Esophagus muscularis mucosa (tissue), 4 donors: Measurements from ENCODE around the gene UFSP1. TPM values are rescaled to one million over a fixed set of nuclear protein-coding genes. Genes with fewer than 3 reads are reported as not detected.
"Not testable (repeated sequence)": the region's sequence is repeated elsewhere in the genome, so short reads cannot be mapped to it uniquely, and the experiment has no call there.

Experiments
- DNase-seq: peaks from one replicate; pipeline ENCODE4 v3.0.0-alpha.2; 2017; ENCODE audit errors: extremely low spot score
- H3K27ac ChIP-seq, 4 donors: fragments of 200-600 bp; sonication (generic); replicated peaks in 1 of 4; 1 replicate in 3 of 4; 2 replicates in 1 of 4; pipeline ENCODE4 v1.5.1; 2016 to 2019; ENCODE audit warnings: mild to moderate bottlenecking in 1 of 4
- H3K27me3 ChIP-seq, 4 donors: fragments of 200-600 bp; sonication (generic); one replicate each; pipeline versions ENCODE4 v1.5.1 to v1.6.0; 2016 to 2019
- H3K36me3 ChIP-seq, 4 donors: fragments of 200-600 bp; sonication (generic); one replicate each; pipeline ENCODE4 v1.5.1; 2016 to 2019
- H3K4me1 ChIP-seq, 4 donors: fragments of 200-600 bp; sonication (generic); one replicate each; pipeline ENCODE4 v1.5.1; 2016 to 2019
- H3K4me3 ChIP-seq, 4 donors: fragments of 200-600 bp; sonication (generic); 1 replicate in 2 of 4; 2 replicates in 2 of 4; pipeline ENCODE4 v1.5.1; 2016 to 2019; ENCODE audit warnings: mild to moderate bottlenecking in 4 of 4, moderate library complexity in 1 of 4
- H3K9me3 ChIP-seq, 4 donors: fragments of 200-600 bp; sonication (generic); 1 replicate in 3 of 4; 2 replicates in 1 of 4; pipeline ENCODE4 v1.5.1; 2016 to 2019
- EP300 ChIP-seq: sonication (generic); formaldehyde crosslinking; IDR thresholded peaks from one replicate; pipeline ENCODE4 v1.6.1; 2017; ENCODE audit warnings: antibody characterized with exemption
- POLR2A ChIP-seq: fragments of 450-650 bp; IDR thresholded peaks from one replicate; pipeline ENCODE4 v1.6.1; 2017; ENCODE audit warnings: antibody characterized with exemption, moderate library complexity, mild to moderate bottlenecking, low read depth
- POLR2AphosphoS5 ChIP-seq, 2 donors: sonication (generic); formaldehyde crosslinking; IDR thresholded peaks; one replicate each; pipeline ENCODE4 v1.6.1; 2017; ENCODE audit warnings: antibody characterized with exemption in 2 of 2
- WGBS: methylation state at CpG from one replicate; pipeline ENCODE4 v1.1.5; 2018; 5-methylcytosine and 5-hydroxymethylcytosine counted together
- intact Hi-C: fragments of 100-400 bp; cut with DNase I; formaldehyde crosslinking; loops from one replicate; pipeline ENCODE4 v1.15.1; 2023
- total RNA-seq, 4 donors: library from RNA; depleted of rRNA; stranded (reverse); fragments of >200 nt; gene quantifications; one replicate each; pipeline versions ENCODE4 v1.1.0 to v1.2.1, GENCODE V29; 2016
- TF ChIP-seq, protein P1 (sequence below), 3 experiments: fragments of 200-600 bp in 2 of 3; fragments of 450-650 bp in 1 of 3; sonication (generic) in 2 of 3; IDR thresholded peaks; one replicate each; pipeline ENCODE4 v1.5.1; 2017 to 2019; ENCODE audit warnings: antibody characterized with exemption in 3 of 3, mild to moderate bottlenecking in 2 of 3, moderate library complexity in 1 of 3

Gene UFSP1
- total RNA-seq, 4 donors from 2014 or later, result 2.1 to 8.7 (median 5.7) TPM

DNA sequence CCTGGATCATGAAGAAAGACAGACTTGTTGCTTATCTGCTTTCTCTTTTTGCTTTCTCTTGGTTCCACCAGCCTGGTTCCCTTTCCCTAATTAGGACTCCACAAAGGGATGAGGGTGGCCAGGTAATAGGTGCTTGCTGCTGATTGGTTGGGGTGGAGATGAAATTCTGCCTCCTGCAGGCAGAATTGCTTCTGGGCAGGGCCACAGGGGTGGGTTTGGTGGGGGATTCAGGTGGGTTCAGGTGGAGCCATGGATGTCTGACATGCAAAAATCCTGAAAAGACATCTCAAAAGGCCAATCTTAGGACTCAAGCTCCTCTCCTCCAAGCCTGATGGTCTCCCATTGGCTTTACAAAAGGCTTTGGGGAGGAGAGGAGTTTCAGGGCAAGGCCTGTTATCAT lies 31.5 kb upstream of the UFSP1 start:
- TF ChIP-seq POLR2A, result no peak
- no peak for TF ChIP-seq EP300
- TF ChIP-seq, protein P1, sequence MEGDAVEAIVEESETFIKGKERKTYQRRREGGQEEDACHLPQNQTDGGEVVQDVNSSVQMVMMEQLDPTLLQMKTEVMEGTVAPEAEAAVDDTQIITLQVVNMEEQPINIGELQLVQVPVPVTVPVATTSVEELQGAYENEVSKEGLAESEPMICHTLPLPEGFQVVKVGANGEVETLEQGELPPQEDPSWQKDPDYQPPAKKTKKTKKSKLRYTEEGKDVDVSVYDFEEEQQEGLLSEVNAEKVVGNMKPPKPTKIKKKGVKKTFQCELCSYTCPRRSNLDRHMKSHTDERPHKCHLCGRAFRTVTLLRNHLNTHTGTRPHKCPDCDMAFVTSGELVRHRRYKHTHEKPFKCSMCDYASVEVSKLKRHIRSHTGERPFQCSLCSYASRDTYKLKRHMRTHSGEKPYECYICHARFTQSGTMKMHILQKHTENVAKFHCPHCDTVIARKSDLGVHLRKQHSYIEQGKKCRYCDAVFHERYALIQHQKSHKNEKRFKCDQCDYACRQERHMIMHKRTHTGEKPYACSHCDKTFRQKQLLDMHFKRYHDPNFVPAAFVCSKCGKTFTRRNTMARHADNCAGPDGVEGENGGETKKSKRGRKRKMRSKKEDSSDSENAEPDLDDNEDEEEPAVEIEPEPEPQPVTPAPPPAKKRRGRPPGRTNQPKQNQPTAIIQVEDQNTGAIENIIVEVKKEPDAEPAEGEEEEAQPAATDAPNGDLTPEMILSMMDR (IDR thresholded peaks at IDR 0.05), result no peak
- TF ChIP-seq POLR2AphosphoS5 (IDR thresholded peaks at IDR 0.05), result no peak
- Histone ChIP-seq H3K4me3 (no peak overlapping the region), H3K36me3 (no peaks in the 10 kb centered on the region), H3K9me3 (no peaks in the 10 kb centered on the region), H3K27ac (no peak overlapping the region), H3K27me3 (peaks cover 0 to 9% (median 2%) of the 10 kb centered on the region in 4 donors), H3K4me1 (peaks cover 0 to 5% (median 0%) of the 10 kb centered on the region in 4 donors)
- intact Hi-C loops, result no loop called here
- no peak for DNase-seq

DNA sequence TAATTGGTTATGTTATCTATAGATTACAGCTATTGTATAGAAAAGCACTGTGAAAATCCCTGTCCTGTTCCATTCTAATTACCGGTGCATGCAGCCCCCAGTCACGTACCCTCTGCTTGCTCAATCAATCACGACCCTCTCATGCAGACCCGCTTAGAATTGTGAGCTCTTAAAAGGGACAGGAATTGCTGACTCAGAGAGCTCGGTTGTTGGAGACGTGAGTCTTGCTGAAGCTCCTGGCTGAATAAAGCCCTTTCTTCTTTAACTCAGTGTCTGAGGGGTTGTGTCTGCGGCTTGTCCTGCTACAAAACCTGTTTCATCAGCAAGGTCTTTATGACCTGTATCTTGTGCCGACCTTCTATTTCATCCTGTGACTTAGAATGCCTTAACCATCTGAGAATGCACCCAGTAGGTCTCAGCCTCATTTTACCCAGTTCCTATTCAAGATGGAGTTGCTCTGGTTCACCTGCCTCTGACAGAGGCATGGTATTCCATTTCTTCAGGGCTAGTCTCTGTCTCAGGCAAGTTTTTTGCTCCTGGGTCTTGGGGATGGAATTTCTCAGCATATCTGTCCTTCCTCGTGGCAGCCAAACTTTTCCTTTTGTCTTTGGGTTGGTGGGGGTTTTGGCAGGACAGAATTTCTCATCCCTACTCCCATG lies 30.4 kb upstream of the UFSP1 start:
- H3K9me3 ChIP-seq, H3K4me3 ChIP-seq, H3K4me1 ChIP-seq, DNase-seq, intact Hi-C loops, H3K36me3 ChIP-seq, H3K27ac ChIP-seq, H3K27me3 ChIP-seq: not testable (repeated sequence)
- WGBS, result 78% methylated on average over 9 of the region's 9 CpGs

DNA sequence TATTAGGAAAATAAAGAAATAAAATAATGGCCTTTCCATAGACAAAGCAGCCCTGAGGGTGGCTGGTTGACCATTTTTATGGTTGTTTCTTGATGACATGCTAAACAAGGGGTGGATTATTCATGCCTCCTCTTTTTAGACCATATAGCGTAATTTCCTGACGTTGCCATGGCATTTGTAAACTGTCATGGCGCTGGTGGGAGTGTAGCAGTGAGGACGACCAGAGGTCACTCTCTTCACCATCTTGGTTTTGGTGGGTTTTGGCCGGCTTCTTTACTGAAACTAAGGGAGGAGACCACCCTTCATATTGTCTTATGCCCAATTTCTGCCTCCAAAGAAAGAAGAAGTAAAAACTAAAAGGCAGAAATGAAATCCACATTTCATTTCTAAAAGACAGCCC lies 29.8 kb upstream of the UFSP1 start:
- H3K36me3 ChIP-seq, DNase-seq, intact Hi-C loops, H3K4me1 ChIP-seq, H3K9me3 ChIP-seq, H3K4me3 ChIP-seq, H3K27me3 ChIP-seq, H3K27ac ChIP-seq: not testable (repeated sequence)
- WGBS, result 85% methylated on average over 5 of the region's 5 CpGs

DNA sequence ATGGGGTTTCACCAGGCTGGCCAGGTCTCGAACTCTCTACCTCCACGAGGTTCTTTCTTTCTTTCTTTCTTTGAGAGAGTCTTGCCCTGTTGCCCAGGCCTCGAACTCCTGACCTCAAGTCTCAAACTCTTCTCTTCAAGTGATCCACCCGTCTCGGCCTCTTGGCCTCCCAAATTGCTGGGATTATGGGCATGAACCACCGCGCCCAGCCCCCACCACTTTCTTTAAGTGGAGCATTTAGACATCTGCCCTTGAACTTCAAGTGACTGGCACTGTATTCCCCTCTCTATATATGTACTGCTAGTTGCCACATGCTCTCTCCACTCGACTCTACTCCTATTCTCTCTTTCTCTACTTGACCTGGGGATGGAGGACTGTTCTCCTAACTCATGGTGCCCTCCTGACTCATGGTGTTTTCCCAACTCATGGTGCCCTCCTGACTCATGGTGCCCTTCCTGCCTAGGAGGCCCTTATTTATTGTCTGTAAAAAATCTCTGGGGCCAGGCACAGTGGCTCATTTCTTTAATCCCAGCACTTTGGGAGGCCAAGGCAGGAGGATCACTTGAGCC lies 25.4 kb upstream of the UFSP1 start:
- H3K4me1 ChIP-seq, result peaks cover 0 to 5% (median 0%) of the 10 kb centered on the region in 4 donors
- peaks cover 0 to 20% (median 2%) of the 10 kb centered on the region in 4 donors for H3K27me3 ChIP-seq
- WGBS, result 76% methylated on average over 8 of the region's 8 CpGs
- intact Hi-C loops, result no loop called here
- no peaks in the 10 kb centered on the region for H3K9me3 ChIP-seq
- DNase-seq, result no peak
- H3K4me3 ChIP-seq, result no peak overlapping the region
- H3K36me3 ChIP-seq, result no peaks in the 10 kb centered on the region
- H3K27ac ChIP-seq, result no peak overlapping the region
- TF ChIP-seq EP300, result no peak
- TF ChIP-seq POLR2A, result no peak
- no peak for TF ChIP-seq POLR2AphosphoS5 (IDR thresholded peaks at IDR 0.05)

DNA sequence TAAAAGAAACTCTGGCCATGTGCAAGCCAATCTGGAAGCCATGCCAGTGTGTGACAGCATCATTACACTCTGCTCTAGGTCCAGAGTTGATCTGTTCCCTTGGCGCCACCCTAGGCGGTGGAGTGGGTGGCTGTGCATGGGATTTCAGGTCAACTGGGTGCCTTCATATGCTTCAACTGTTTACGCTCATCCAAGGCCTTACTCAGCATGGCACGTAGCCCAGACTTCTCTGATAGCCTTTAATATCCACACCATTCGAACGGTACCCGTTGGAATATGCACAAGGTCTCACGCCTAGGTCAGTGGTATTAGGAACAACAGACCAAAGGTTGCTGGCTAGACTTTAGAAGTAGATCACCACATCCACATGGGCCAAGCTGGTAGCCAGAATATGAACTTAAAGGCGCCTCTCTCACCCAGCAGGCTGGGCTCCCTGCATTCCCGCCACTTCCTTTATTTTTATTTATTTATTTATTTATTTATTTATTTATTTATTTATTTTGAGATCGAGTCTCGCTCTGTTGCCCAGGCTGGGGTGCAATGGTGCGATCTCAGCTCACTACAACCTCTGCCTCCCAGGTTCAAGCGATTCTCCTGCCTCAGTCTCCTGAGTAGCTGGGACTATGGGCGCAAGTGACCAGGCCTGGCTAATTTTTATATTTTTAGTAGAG lies 24.8 kb upstream of the UFSP1 start:
- peaks cover 0 to 24% (median 2%) of the 10 kb centered on the region in 4 donors for H3K27me3 ChIP-seq
- H3K27ac ChIP-seq, result no peak overlapping the region
- DNase-seq, result no peak
- H3K9me3 ChIP-seq, result no peaks in the 10 kb centered on the region
- no peak overlapping the region for H3K4me3 ChIP-seq
- TF ChIP-seq POLR2A, result no peak
- TF ChIP-seq EP300, result no peak
- TF ChIP-seq, protein P1 (IDR thresholded peaks at IDR 0.05), result no peak
- no peak for TF ChIP-seq POLR2AphosphoS5 (IDR thresholded peaks at IDR 0.05)
- H3K4me1 ChIP-seq, result peaks cover 0 to 5% (median 0%) of the 10 kb centered on the region in 4 donors
- intact Hi-C loops, result no loop called here
- 86% methylated on average over 15 of the region's 15 CpGs for WGBS
- no peaks in the 10 kb centered on the region for H3K36me3 ChIP-seq

DNA sequence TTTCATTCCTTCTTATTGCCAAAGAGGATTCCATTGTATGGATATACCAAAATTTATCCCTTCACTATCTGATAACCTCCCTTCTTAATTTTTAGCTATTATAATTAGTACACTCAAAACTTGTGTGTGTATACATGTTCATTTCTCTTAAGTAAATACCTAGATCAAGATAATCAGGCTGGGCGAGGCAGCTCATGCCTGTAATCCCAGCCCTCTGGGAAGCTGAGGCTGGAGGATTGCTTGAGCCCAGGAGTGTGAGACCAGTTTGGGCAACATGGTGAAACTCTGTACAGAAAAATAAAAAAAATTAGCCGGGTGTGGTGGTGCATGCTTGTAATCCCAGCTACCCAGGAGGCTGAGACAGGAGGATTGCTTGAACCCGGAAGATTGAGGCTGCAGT lies 22.0 kb upstream of the UFSP1 start:
- Histone ChIP-seq H3K4me1 (peaks cover 0 to 4% (median 0%) of the 10 kb centered on the region in 4 donors), H3K4me3 (no peak overlapping the region), H3K27ac (no peak overlapping the region), H3K27me3 (peaks cover 0 to 22% (median 2%) of the 10 kb centered on the region in 4 donors), H3K36me3 (no peaks in the 10 kb centered on the region), H3K9me3 (no peaks in the 10 kb centered on the region)
- intact Hi-C loops, result no loop called here
- 80% methylated on average over 3 of the region's 3 CpGs for WGBS
- no peak for TF ChIP-seq EP300
- TF ChIP-seq POLR2AphosphoS5 (IDR thresholded peaks at IDR 0.05), result no peak
- DNase-seq, result no peak

DNA sequence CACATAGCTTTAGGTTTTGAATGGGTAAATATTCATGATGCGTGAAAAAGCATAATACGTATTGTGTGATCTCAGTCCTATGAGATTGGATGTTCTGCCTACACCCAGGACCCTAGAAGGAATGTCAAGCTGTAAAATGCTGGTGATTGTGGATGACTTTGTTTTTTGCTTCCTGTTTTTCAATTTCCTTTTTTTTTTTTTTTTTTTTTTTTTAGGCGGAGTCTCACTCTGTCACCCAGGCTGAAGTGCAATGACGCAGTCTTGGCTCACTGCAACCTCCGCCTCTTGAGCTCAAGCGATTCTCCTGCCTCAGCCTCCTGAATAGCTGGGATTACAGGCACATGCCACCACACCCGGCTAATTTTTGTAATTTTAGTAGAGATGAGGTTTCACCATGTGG lies 20.9 kb upstream of the UFSP1 start:
- WGBS, result 61% methylated on average over 7 of the region's 7 CpGs
- intact Hi-C loops, H3K4me1 ChIP-seq, H3K27ac ChIP-seq, DNase-seq, H3K36me3 ChIP-seq, H3K4me3 ChIP-seq, H3K9me3 ChIP-seq: not testable (repeated sequence)
- H3K27me3 ChIP-seq, result peaks cover 0 to 27% (median 0%) of the 10 kb centered on the region in 4 donors
